B cell (primary cell): ENCODE results near the gene CETP.

Source experiments
- CTCF ChIP-seq: fragments of 200-600 bp; IDR thresholded peaks from one replicate; pipeline ENCODE4 v1.8.0; 2022; ENCODE audit warnings: antibody characterized with exemption, mild to moderate bottlenecking
- EZH2 ChIP-seq: IDR thresholded peaks from 2 replicates; pipeline ENCODE4 v1.6.1; 2012; ENCODE audit warnings: borderline replicate concordance, low read depth, mild to moderate bottlenecking, moderate library complexity, low read length; ENCODE audit not compliant: insufficient read depth, poor library complexity, severe bottlenecking

DNA sequence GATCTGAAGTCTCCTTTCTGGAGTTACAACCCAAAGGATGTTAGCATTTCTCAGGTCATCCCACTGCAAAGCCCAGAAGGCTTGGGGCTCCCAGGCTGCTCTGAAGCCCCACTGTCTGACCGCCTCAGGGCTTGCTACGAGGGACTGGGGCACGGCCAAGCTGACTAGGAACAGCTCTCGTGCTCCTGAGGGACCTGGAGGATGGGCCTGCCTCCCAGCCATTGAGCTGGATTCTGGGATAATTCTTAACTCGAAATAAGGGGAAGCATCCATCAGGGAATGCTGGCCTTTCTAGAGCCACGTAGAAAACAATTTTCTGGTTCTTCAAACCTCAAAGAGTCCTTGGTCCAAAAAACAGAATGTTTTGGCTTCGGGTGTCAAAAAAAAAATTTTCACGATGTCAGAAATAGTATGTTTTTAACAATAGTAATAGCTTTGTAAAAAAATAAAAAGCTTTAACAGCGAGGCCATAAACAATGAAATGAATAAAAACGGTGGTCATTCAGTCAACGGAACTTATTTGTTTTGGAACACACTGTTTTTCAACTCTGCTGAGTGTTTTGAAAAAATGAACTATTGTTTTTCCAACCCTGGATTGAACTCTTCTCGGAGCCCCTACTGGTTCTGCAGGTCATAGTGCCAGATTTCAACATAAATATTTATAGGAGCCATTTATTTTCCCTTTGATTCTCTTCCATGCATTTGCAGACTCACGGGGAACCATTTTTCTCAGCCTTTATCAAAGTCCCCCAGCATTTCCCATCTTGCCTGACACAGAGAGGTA, 46.2 kb upstream of the CETP start:
- TF ChIP-seq CTCF, result no peak
- no peak for TF ChIP-seq EZH2
